A549 treated with AZD9567 at 1 μM for 4 hours (cell line): ENCODE data around the gene C4BPA. TPM values are rescaled to one million over a fixed set of nuclear protein-coding genes. Genes with fewer than 3 reads are reported as not detected.

Source experiments
- total RNA-seq: library from RNA; stranded (reverse); fragments of 200-300 nt; extraction: Qiagen RNA extraction; gene quantifications from 5 replicates; pipeline ENCODE4 v1.2.3, GENCODE V29; 2022; ENCODE audit not compliant: insufficient read depth

The C4BPA gene
- total RNA-seq = 0.42 to 2.1 TPM (median 0.84 TPM) in 5 replicates

DNA sequence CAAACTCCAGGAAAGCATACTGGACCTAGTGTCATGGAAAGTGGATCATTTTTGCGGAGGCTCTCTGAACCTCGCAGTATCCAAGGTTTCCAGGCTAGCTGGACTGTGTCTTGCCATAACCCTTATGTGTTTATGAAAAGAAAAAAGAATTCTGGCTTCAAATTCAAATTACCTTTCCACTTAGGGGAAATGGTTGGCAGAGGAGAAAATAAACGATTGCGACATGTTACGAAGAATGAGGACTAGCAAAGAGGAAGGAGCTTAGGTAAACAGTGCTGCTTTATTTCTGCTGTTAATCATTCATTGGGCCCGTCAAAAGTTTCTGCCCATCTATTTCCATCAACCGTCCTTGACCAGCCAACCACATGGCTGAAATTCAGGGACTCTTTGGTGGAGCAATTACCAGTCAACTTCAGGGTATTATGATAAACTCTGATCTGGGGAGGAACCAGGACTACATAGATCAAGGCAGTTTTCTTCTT lies at the start of gene C4BPA:
C4BPA (plus strand) TSS at position 342 of the 482 bp plus-strand sequence. CDS start 8,793 bp downstream, outside the sequence.

GRCh38 chr1:207088701-207089626 lies 15.1 kb upstream of the C4BPA start, which contains the start of gene C4BPB:
TSS of gene C4BPB (plus strand) at chr1:207088860. CDS start at chr1:207089532, 672 bp downstream.

Other genes with a start within 250 kb of the C4BPA start
- gene IL20, start 238.6 kb upstream of the C4BPA start, total RNA-seq = not detected in 5 replicates
- gene IL24, start 206.8 kb upstream of the C4BPA start, total RNA-seq = 0.26 to 0.40 TPM (median 0.35 TPM) in 4 of 5 replicates, not detected in the other
- 2.6 to 5.5 TPM (median 4.2 TPM) in 5 replicates for gene FCMR, start 182.3 kb upstream of the C4BPA start, total RNA-seq
- 0.02 TPM in 1 of 5 replicates, not detected in the others for gene PIGR, start 157.8 kb upstream of the C4BPA start, total RNA-seq
- not detected in 5 replicates for gene FCAMR, start 133.8 kb upstream of the C4BPA start, total RNA-seq
- 3.4 to 4.1 TPM (median 3.9 TPM) in 5 replicates for gene C1orf116, start 71.5 kb upstream of the C4BPA start, total RNA-seq
- gene YOD1, start 53.0 kb upstream of the C4BPA start, total RNA-seq = 5.5 to 9.1 TPM (median 8.1 TPM) in 5 replicates
- gene PFKFB2, start 51.0 kb upstream of the C4BPA start, total RNA-seq = 5.2 to 7.9 TPM (median 5.7 TPM) in 5 replicates
- 1.0 to 1.5 TPM (median 1.1 TPM) in 4 of 5 replicates, not detected in the other for gene C4BPB, start 15.4 kb upstream of the C4BPA start, total RNA-seq
- 82.3 to 116 TPM (median 113 TPM) in 5 replicates for gene CD55, start 217.4 kb downstream of the C4BPA start, total RNA-seq